ENCODE results near the gene WFDC13.
"Not testable (repeated sequence)": the region's sequence is repeated elsewhere in the genome, so short reads cannot be mapped to it uniquely, and the experiment has no call there.

Gene WFDC13

GRCh38 chr20:45701873-45702272 lies at the start of gene WFDC13:
Gene WFDC13, plus strand, starts transcription at chr20:45702038. Its CDS starts 86 bp downstream, at chr20:45702124.
- peaks cover 6% of the 10 kb centered on the region for H3K27me3 ChIP-seq

DNA sequence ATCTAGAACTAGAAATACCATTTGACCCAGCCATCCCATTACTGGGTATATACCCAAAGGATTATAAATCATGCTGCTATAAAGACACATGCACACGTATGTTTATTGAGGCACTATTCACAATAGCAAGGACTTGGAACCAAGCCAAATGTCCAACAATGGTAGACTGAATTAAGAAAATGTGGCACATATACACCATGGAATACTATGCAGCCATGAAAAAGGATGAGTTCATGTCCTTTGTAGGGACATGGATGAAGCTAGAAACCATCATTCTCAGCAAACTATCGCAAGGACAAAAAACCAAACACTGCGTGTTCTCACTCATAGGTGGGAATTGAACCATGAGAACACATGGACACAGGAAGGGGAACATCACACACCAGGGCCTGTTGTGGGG lies 44.8 kb upstream of the WFDC13 start:
- not testable (repeated sequence) for H3K9me3 ChIP-seq; H3K27me3 ChIP-seq; H3K4me1 ChIP-seq (ENCODE audit: control insufficient read depth in 1 of 2, insufficient read depth in 1 of 2, low read depth in 1 of 2, low read length in 1 of 2); H3K4me3 ChIP-seq (ENCODE audit: low read depth in 1 of 2, low read length in 1 of 2); H3K36me3 ChIP-seq; H3K27ac ChIP-seq

More at GRCh38 chr20:45701873-45702272, at the start of gene WFDC13:
- H3K4me3 ChIP-seq (ENCODE audit: low read depth in 1 of 2, low read length in 1 of 2): no peak within 1 kb of the TSS
- no peaks in the 10 kb centered on the region for H3K9me3 ChIP-seq
- H3K36me3 ChIP-seq: no peaks in the 10 kb centered on the region
- H3K27ac ChIP-seq: no peak within 1 kb of the TSS
- TF ChIP-seq, protein P1, sequence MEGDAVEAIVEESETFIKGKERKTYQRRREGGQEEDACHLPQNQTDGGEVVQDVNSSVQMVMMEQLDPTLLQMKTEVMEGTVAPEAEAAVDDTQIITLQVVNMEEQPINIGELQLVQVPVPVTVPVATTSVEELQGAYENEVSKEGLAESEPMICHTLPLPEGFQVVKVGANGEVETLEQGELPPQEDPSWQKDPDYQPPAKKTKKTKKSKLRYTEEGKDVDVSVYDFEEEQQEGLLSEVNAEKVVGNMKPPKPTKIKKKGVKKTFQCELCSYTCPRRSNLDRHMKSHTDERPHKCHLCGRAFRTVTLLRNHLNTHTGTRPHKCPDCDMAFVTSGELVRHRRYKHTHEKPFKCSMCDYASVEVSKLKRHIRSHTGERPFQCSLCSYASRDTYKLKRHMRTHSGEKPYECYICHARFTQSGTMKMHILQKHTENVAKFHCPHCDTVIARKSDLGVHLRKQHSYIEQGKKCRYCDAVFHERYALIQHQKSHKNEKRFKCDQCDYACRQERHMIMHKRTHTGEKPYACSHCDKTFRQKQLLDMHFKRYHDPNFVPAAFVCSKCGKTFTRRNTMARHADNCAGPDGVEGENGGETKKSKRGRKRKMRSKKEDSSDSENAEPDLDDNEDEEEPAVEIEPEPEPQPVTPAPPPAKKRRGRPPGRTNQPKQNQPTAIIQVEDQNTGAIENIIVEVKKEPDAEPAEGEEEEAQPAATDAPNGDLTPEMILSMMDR (IDR thresholded peaks at IDR 0.05): no peak
- H3K4me1 ChIP-seq (ENCODE audit: control insufficient read depth in 1 of 2, insufficient read depth in 1 of 2, low read depth in 1 of 2, low read length in 1 of 2): no peaks in the 10 kb centered on the region

DNA sequence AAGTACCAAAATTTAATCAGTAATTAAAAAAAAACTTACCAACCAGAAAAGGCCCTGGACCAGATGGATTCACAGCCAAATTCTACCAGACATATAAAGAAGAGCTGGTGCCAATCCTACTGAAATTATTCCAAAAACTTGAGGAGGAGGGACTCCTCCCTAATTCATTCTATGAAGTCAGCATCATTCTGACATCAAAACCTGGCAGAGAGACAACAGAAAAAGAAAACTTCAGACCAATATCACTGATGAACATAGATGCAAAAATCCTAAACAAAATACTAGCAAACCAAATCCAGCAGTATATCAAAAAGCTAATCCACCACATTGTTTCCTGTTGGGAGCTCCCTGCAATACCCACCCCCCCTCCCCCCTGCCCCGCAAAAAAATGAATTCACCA lies 31.7 kb upstream of the WFDC13 start, which contains the start of gene WFDC11:
Gene WFDC11 (minus strand): TSS at position 101 of the 400 bp plus-strand sequence. CDS start 19,639 bp downstream, outside the sequence.
- Histone ChIP-seq H3K36me3 (no peaks in the 10 kb centered on the region), H3K27me3 (peaks cover 32% of the 10 kb centered on the region), H3K27ac (no peak within 1 kb of the TSS), H3K4me1 (ENCODE audit: control insufficient read depth in 1 of 2, insufficient read depth in 1 of 2, low read depth in 1 of 2, low read length in 1 of 2) (no peaks in the 10 kb centered on the region), H3K4me3 (ENCODE audit: low read depth in 1 of 2, low read length in 1 of 2) (no peak within 1 kb of the TSS), H3K9me3 (no peaks in the 10 kb centered on the region)
- TF ChIP-seq, protein P1 (IDR thresholded peaks at IDR 0.05): no peak

- no peaks in the 10 kb centered on the region for H3K4me1 ChIP-seq (ENCODE audit: control insufficient read depth in 1 of 2, insufficient read depth in 1 of 2, low read depth in 1 of 2, low read length in 1 of 2)
- no peaks in the 10 kb centered on the region for H3K36me3 ChIP-seq
- no peak overlapping the region for H3K27ac ChIP-seq
- H3K9me3 ChIP-seq: no peaks in the 10 kb centered on the region
- TF ChIP-seq, protein P1 (IDR thresholded peaks at IDR 0.05): no peak
- H3K4me3 ChIP-seq (ENCODE audit: low read depth in 1 of 2, low read length in 1 of 2): no peak overlapping the region
- H3K27me3 ChIP-seq: peaks cover 22% of the 10 kb centered on the region
These were observed 29.1 kb upstream of the WFDC13 start for GRCh38 chr20:45672765-45673164.

GRCh38 chr20:45679650-45680049 lies 22.2 kb upstream of the WFDC13 start:
- TF ChIP-seq, protein P1 (IDR thresholded peaks at IDR 0.05): no peak
- no peaks in the 10 kb centered on the region for H3K4me1 ChIP-seq (ENCODE audit: control insufficient read depth in 1 of 2, insufficient read depth in 1 of 2, low read depth in 1 of 2, low read length in 1 of 2)
- H3K4me3 ChIP-seq (ENCODE audit: low read depth in 1 of 2, low read length in 1 of 2): no peak overlapping the region
- no peaks in the 10 kb centered on the region for H3K27me3 ChIP-seq
- H3K36me3 ChIP-seq: no peaks in the 10 kb centered on the region
- H3K27ac ChIP-seq: no peak overlapping the region
- H3K9me3 ChIP-seq: peaks cover 7% of the 10 kb centered on the region

DNA sequence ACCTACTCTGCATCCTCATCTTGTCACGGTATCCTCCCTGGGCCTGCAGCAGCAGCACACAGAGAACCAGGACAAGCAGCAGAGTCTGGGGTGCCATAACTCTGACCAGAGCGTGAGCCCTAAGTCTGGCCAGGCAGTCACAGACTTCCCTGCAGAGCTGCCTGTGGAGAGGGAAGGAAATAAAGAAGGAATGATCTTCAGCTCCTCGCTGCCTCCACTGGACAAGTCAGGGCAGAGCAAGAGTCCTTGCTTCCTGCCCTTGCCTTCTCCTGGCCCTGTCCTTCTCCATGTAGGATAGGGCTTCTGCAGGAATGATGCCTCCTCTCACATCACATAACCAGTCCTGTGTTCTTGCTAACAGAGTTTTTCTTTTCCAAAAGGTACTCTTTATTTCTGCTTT lies 15.9 kb upstream of the WFDC13 start:
- TF ChIP-seq, protein P1 (IDR thresholded peaks at IDR 0.05): no peak
- Histone ChIP-seq H3K4me1 (ENCODE audit: control insufficient read depth in 1 of 2, insufficient read depth in 1 of 2, low read depth in 1 of 2, low read length in 1 of 2) (no peaks in the 10 kb centered on the region), H3K4me3 (ENCODE audit: low read depth in 1 of 2, low read length in 1 of 2) (no peak overlapping the region), H3K27me3 (no peaks in the 10 kb centered on the region), H3K27ac (no peak overlapping the region), H3K9me3 (no peaks in the 10 kb centered on the region), H3K36me3 (no peaks in the 10 kb centered on the region)

GRCh38 chr20:45693346-45693745 lies 8.5 kb upstream of the WFDC13 start:
- H3K9me3 ChIP-seq; H3K27ac ChIP-seq; H3K4me3 ChIP-seq (ENCODE audit: low read depth in 1 of 2, low read length in 1 of 2); H3K4me1 ChIP-seq (ENCODE audit: control insufficient read depth in 1 of 2, insufficient read depth in 1 of 2, low read depth in 1 of 2, low read length in 1 of 2); H3K27me3 ChIP-seq; H3K36me3 ChIP-seq: not testable (repeated sequence)

Measured in neutrophil (primary cell).